ENCODE measurements around the gene DGKI. TPM values are rescaled to one million over a fixed set of nuclear protein-coding genes. Genes with fewer than 3 reads are reported as not detected.

The DGKI gene
- total and polyA plus RNA-seq, 4 experiments from 2014 or later = 0.11 TPM; not detected in 3

DNA sequence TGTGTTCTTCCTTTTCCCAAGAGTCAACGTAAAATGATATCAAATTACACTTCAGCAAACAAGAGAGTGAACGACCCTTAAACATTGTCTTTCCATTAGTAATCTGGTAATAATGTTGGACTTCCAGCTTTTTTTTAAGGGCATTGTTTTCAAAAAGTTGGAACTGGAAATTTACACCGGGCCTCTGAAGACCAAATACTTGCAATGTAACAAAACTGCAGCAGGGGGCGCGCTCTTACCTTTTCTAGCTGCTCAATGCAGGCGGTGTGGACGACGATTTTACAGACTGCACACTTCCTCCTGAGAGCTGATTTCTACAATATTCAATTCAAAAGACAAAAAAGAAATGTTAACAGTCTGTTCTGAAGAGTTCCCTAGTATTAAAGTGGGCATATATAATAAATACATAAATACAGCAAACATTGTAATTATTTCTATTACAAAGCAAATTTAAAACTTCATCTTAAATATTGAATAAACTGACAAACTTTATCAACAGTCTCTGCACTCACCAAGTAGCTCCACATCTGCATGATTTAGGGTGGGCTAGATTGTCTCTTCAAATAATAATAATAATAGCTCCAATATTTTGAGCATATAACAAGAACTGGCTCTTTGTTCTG, 190.4 kb downstream of the DGKI start:
- Mint-ChIP-seq H3K27ac (no peak overlapping the region), H3K9me3 (no peaks in the 10 kb centered on the region), H3K4me1 (peaks cover 0 to 4% (median 0%) of the 10 kb centered on the region in 4 donors), H3K27me3 (peaks cover 5% of the 10 kb centered on the region in 2 donors), H3K36me3 (no peaks in the 10 kb centered on the region), H3K4me3 (no peak overlapping the region)
- intact Hi-C loops (cut with micrococcal nuclease) = loop anchor here (1.0 kb wide), 2 partner anchors 243 to 353 kb away; no protein-coding TSS in a partner anchor
- DNase-seq = peak; percentile 20 to 59 (median 32)
- no peaks in the 10 kb centered on the region for H3K9me3 ChIP-seq (ENCODE audit: control insufficient read depth in 1 of 2, low read length in 2 of 2)
- no peaks in the 10 kb centered on the region for H3K4me1 ChIP-seq (ENCODE audit: insufficient read depth, low read length)
- H3K27ac ChIP-seq (ENCODE audit: low read depth, low read length) = no peak overlapping the region
- CTCF ChIA-PET (ENCODE audit: partially characterized antibody) = interaction anchor here (0.7 to 3.6 kb wide), 18 partner anchors 9 to 354 kb away, joined by 3 to 23 read pairs (median 4); partner anchors contain the start of gene CREB3L2
- H3K36me3 ChIP-seq (ENCODE audit: insufficient read depth, low read length) = no peaks in the 10 kb centered on the region
- POLR2A ChIA-PET (ENCODE audit: partially characterized antibody) = no interaction called here
- H3K27me3 ChIP-seq (ENCODE audit: insufficient read depth, low read length) = no peaks in the 10 kb centered on the region
- H3K4me3 ChIP-seq (ENCODE audit: low read length in 2 of 2) = no peak overlapping the region

DNA sequence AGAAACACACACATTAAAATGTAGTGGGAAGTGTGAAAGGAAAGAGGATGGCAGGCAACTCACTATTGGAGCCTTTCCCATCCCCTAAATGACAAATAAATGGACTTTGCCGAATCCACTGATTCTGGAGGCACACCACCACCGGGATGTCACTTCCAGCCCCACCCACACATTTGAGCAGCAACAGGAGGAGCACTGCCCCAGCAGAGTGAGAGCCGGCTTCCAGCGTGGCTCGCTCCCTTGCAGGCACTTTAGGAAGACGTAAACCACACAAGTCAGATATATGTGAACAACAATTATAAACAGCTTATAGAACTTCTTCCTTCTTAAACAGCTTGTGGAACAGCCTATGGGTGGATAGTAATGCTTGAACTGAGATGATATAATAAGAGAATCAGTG, 191.0 kb downstream of the DGKI start:
- no peak overlapping the region for H3K4me3 Mint-ChIP-seq
- ChIA-PET CTCF (ENCODE audit: partially characterized antibody) (interaction anchor here (1.0 to 3.6 kb wide), 16 partner anchors 9 to 355 kb away, joined by 3 to 23 read pairs (median 5); partner anchors contain the start of gene CREB3L2), POLR2A (ENCODE audit: partially characterized antibody) (no interaction called here)
- Histone ChIP-seq H3K27ac (ENCODE audit: low read depth, low read length) (no peak overlapping the region), H3K4me3 (ENCODE audit: low read length in 2 of 2) (no peak overlapping the region), H3K4me1 (ENCODE audit: insufficient read depth, low read length) (no peaks in the 10 kb centered on the region), H3K27me3 (ENCODE audit: insufficient read depth, low read length) (no peaks in the 10 kb centered on the region), H3K36me3 (ENCODE audit: insufficient read depth, low read length) (no peaks in the 10 kb centered on the region), H3K9me3 (ENCODE audit: control insufficient read depth in 1 of 2, low read length in 2 of 2) (no peaks in the 10 kb centered on the region)
- no peaks in the 10 kb centered on the region for H3K9me3 Mint-ChIP-seq
- no peak overlapping the region for H3K27ac Mint-ChIP-seq
- peaks cover 5% of the 10 kb centered on the region in 2 donors for H3K27me3 Mint-ChIP-seq
- intact Hi-C loops (cut with micrococcal nuclease) = loop anchor here (1.0 kb wide), 2 partner anchors 243 to 353 kb away; no protein-coding TSS in a partner anchor
- no peaks in the 10 kb centered on the region for H3K36me3 Mint-ChIP-seq
- H3K4me1 Mint-ChIP-seq = peaks cover 0 to 4% (median 0%) of the 10 kb centered on the region in 4 donors
- DNase-seq = no peak

DNA sequence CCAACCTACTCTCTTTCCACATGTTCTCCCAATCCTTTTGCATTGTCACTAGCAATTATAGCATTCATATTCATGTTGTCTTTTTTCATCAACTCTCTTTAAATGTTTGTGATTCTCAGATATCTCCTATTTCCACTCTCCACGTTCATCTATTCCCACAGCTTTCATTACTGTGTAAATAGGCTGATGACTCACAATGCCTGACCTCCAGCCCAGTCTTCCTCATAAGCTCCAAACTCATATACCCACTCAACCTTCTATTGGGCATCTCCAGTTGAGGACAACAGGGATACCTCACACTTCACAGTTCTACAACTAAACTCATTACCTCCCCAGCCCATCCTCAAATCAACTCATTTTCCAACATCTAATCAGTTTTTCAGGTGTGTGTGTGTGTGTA, 194.1 kb downstream of the DGKI start:
- CTCF ChIA-PET (ENCODE audit: partially characterized antibody) = interaction anchor here (1.0 to 2.6 kb wide), 2 partner anchors 237 to 355 kb away, joined by 3 to 12 read pairs; no protein-coding TSS in a partner anchor
- intact Hi-C loops (cut with micrococcal nuclease) = no loop called here

DNA sequence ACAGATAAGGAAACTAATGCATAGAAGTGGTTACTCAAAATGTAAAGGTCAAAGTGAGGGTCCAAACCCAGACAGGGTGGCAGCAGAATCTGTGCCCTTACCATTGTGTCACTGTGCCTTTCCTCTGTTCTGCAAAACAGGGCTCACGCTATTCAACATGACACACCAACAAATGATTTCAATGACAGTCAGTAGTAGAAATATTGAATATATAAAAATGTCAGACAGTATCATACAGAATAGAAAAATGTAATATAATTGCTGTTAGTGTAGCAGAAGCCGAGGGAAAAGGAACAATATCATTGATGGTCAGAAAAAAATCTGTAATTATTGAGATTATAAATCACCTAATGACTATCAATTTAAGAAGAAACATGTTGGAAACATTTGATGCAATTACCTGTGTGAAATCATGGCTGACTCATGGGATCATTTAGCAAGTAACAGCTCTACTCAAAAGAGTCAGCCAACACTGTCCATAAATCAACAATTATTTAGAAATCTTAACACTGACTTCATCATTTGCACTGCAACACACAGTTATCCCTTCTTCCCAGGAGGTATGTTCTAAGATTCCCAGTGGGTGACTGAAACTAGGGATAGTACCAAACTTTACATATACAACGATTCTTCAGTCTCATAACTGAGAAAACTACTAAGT, 198.7 kb downstream of the DGKI start:
- Histone ChIP-seq H3K4me3 (ENCODE audit: low read length in 2 of 2) (no peak overlapping the region), H3K27ac (ENCODE audit: low read depth, low read length) (no peak overlapping the region), H3K4me1 (ENCODE audit: insufficient read depth, low read length) (no peaks in the 10 kb centered on the region), H3K9me3 (ENCODE audit: control insufficient read depth in 1 of 2, low read length in 2 of 2) (no peaks in the 10 kb centered on the region), H3K27me3 (ENCODE audit: insufficient read depth, low read length) (no peaks in the 10 kb centered on the region), H3K36me3 (ENCODE audit: insufficient read depth, low read length) (no peaks in the 10 kb centered on the region)
- CTCF ChIA-PET (ENCODE audit: partially characterized antibody) = interaction anchor here (3.3 kb wide), 1 partner anchor 8 kb away, joined by 12 read pairs; no protein-coding TSS in a partner anchor
- no peaks in the 10 kb centered on the region for H3K9me3 Mint-ChIP-seq
- H3K36me3 Mint-ChIP-seq = no peaks in the 10 kb centered on the region
- intact Hi-C loops (cut with micrococcal nuclease) = no loop called here
- H3K4me1 Mint-ChIP-seq = no peaks in the 10 kb centered on the region
- POLR2A ChIA-PET (ENCODE audit: partially characterized antibody) = no interaction called here
- no peak overlapping the region for H3K4me3 Mint-ChIP-seq
- H3K27me3 Mint-ChIP-seq = peaks cover 0 to 2% of the 10 kb centered on the region in 2 donors
- no peak overlapping the region for H3K27ac Mint-ChIP-seq
- no peak for DNase-seq

More for the DNA sequence above, 194.1 kb downstream of the DGKI start:
- Mint-ChIP-seq H3K36me3 (no peaks in the 10 kb centered on the region), H3K4me3 (no peak overlapping the region), H3K9me3 (no peaks in the 10 kb centered on the region), H3K27ac (no peak overlapping the region), H3K27me3 (peaks cover 0 to 1% of the 10 kb centered on the region in 2 donors), H3K4me1 (peaks cover 0 to 4% (median 0%) of the 10 kb centered on the region in 4 donors)
- no peaks in the 10 kb centered on the region for H3K27me3 ChIP-seq (ENCODE audit: insufficient read depth, low read length)
- no peaks in the 10 kb centered on the region for H3K9me3 ChIP-seq (ENCODE audit: control insufficient read depth in 1 of 2, low read length in 2 of 2)
- H3K27ac ChIP-seq (ENCODE audit: low read depth, low read length) = no peak overlapping the region
- H3K4me3 ChIP-seq (ENCODE audit: low read length in 2 of 2) = no peak overlapping the region
- no peak for DNase-seq
- no peaks in the 10 kb centered on the region for H3K36me3 ChIP-seq (ENCODE audit: insufficient read depth, low read length)
- POLR2A ChIA-PET (ENCODE audit: partially characterized antibody) = no interaction called here
- H3K4me1 ChIP-seq (ENCODE audit: insufficient read depth, low read length) = no peaks in the 10 kb centered on the region

DNA sequence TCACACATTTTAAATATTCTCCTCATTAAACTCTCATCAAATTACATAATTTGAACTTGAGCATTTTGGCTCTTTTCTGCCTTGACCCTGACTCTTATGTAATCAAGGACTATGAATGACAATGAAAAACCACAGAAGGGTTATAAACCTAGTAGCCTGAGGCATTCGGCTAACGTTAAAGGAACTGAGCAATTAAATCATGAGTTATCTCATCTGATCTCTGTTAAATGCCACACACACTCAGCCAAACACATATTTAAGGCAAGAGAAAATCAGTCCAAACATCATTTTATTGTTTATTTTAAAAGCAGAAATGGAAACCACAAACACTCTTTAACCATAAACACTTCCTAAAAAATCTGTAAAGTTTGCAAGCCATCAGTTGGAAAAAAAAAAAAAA, 204.3 kb downstream of the DGKI start:
- ChIA-PET POLR2A (ENCODE audit: partially characterized antibody) (no interaction called here), CTCF (ENCODE audit: partially characterized antibody) (interaction anchor here (1.4 kb wide), 1 partner anchor 14 kb away, joined by 5 read pairs; no protein-coding TSS in a partner anchor)
- Mint-ChIP-seq H3K4me3 (no peak overlapping the region), H3K4me1 (no peaks in the 10 kb centered on the region), H3K36me3 (no peaks in the 10 kb centered on the region), H3K9me3 (peaks cover 0 to 3% (median 0%) of the 10 kb centered on the region in 8 donors), H3K27ac (no peak overlapping the region), H3K27me3 (peaks cover 0 to 4% of the 10 kb centered on the region in 2 donors)
- Histone ChIP-seq H3K9me3 (ENCODE audit: control insufficient read depth in 1 of 2, low read length in 2 of 2) (no peaks in the 10 kb centered on the region), H3K27ac (ENCODE audit: low read depth, low read length) (no peak overlapping the region), H3K27me3 (ENCODE audit: insufficient read depth, low read length) (no peaks in the 10 kb centered on the region), H3K4me3 (ENCODE audit: low read length in 2 of 2) (no peak overlapping the region), H3K4me1 (ENCODE audit: insufficient read depth, low read length) (no peaks in the 10 kb centered on the region), H3K36me3 (ENCODE audit: insufficient read depth, low read length) (no peaks in the 10 kb centered on the region)
- no peak for DNase-seq
- intact Hi-C loops (cut with micrococcal nuclease) = no loop called here

DNA sequence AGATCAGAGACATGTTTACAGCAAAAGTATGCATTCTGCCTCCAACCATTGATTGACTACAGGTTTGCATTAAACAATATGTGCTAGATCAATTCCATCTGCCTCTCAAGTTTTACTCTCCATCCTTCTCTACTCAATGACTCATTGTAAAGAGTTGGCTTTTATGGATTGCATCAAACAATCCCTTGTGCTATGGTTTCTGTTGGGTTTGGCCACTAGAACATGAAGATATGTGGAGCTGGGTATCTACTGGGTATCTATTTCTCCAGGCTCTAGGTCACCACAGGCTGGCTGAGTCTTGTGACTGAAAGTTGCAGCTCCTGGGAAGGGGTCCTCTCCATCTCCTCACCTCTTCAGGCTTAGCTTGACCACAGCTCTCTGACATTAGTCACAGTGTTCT, 204.7 kb downstream of the DGKI start:
- intact Hi-C loops (cut with micrococcal nuclease) = no loop called here
- Histone ChIP-seq H3K9me3 (ENCODE audit: control insufficient read depth in 1 of 2, low read length in 2 of 2) (no peaks in the 10 kb centered on the region), H3K27ac (ENCODE audit: low read depth, low read length) (no peak overlapping the region), H3K27me3 (ENCODE audit: insufficient read depth, low read length) (no peaks in the 10 kb centered on the region), H3K4me3 (ENCODE audit: low read length in 2 of 2) (no peak overlapping the region), H3K36me3 (ENCODE audit: insufficient read depth, low read length) (no peaks in the 10 kb centered on the region), H3K4me1 (ENCODE audit: insufficient read depth, low read length) (no peaks in the 10 kb centered on the region)
- ChIA-PET POLR2A (ENCODE audit: partially characterized antibody) (no interaction called here), CTCF (ENCODE audit: partially characterized antibody) (interaction anchor here (1.2 to 1.4 kb wide), 2 partner anchors 12 to 14 kb away, joined by 3 to 5 read pairs; no protein-coding TSS in a partner anchor)
- Mint-ChIP-seq H3K4me3 (no peak overlapping the region), H3K27me3 (peaks cover 0 to 4% of the 10 kb centered on the region in 2 donors), H3K27ac (no peak overlapping the region), H3K9me3 (peaks cover 0 to 3% (median 0%) of the 10 kb centered on the region in 8 donors), H3K4me1 (no peaks in the 10 kb centered on the region), H3K36me3 (no peaks in the 10 kb centered on the region)
- DNase-seq = no peak

DNA sequence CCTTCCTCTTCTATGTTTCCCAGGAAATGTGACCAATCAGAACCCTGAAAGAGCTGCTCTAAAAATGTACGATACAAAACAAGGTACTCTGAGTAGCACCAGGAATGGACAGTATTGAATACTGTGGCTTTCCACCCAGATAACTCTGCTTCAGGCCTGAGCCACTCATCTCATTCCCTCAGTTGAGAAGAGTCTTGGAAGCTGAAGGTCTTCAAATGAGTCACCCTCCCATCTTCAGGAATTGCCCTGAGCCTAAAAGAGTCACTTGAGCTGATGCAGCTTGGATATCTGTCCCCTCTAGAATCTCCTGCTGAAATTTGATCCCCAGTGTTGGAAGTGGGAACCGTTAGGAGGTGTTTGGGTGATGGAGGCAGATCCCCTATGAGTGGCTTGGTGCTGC, 210.4 kb downstream of the DGKI start:
- ChIA-PET POLR2A (ENCODE audit: partially characterized antibody) (no interaction called here), CTCF (ENCODE audit: partially characterized antibody) (interaction anchor here (1.2 kb wide), 2 partner anchors 9 to 20 kb away, joined by 3 to 7 read pairs; no protein-coding TSS in a partner anchor)
- intact Hi-C loops (cut with micrococcal nuclease) = no loop called here
- Mint-ChIP-seq H3K9me3 (peaks cover 0 to 2% (median 0%) of the 10 kb centered on the region in 8 donors), H3K27ac (no peak overlapping the region), H3K27me3 (peaks cover 0 to 2% of the 10 kb centered on the region in 2 donors), H3K36me3 (no peaks in the 10 kb centered on the region), H3K4me1 (no peaks in the 10 kb centered on the region), H3K4me3 (no peak overlapping the region)
- Histone ChIP-seq H3K27ac (ENCODE audit: low read depth, low read length) (no peak overlapping the region), H3K27me3 (ENCODE audit: insufficient read depth, low read length) (no peaks in the 10 kb centered on the region), H3K9me3 (ENCODE audit: control insufficient read depth in 1 of 2, low read length in 2 of 2) (no peaks in the 10 kb centered on the region), H3K36me3 (ENCODE audit: insufficient read depth, low read length) (no peaks in the 10 kb centered on the region), H3K4me1 (ENCODE audit: insufficient read depth, low read length) (no peaks in the 10 kb centered on the region), H3K4me3 (ENCODE audit: low read length in 2 of 2) (no peak overlapping the region)
- DNase-seq = no peak

All from CD4-positive, alpha-beta memory T cell (primary cell).